Neural cell (in vitro differentiated cells): ENCODE measurements around the gene TMTC1.

Source experiments
- EP300 ChIP-seq: fragments of 450-650 bp; conservative IDR thresholded peaks from 2 replicates; pipeline ENCODE4 v1.6.1; 2014; ENCODE audit warnings: antibody characterized with exemption, mild to moderate bottlenecking, moderate library complexity; ENCODE audit not compliant: poor library complexity, severe bottlenecking
- EZH2 ChIP-seq: fragments of 200-600, 300-800 bp; shearing (Covaris generic), sonication (generic); IDR thresholded peaks from 2 replicates; pipeline ENCODE4 v1.6.1; 2014; ENCODE audit warnings: antibody characterized with exemption, low read length, borderline replicate concordance, mild to moderate bottlenecking; ENCODE audit not compliant: insufficient read depth, poor library complexity, severe bottlenecking
- POLR2AphosphoS5 ChIP-seq: IDR thresholded peaks from 2 replicates; pipeline ENCODE4 v1.6.1; 2012
- TAF1 ChIP-seq: IDR thresholded peaks from 2 replicates; pipeline ENCODE4 v1.6.1; 2012; ENCODE audit warnings: low read depth
- TF ChIP-seq, protein P1 (sequence below): fragments of 450-650 bp; IDR thresholded peaks from 2 replicates; pipeline ENCODE4 v1.5.1; 2014; ENCODE audit warnings: antibody characterized with exemption, mild to moderate bottlenecking, moderate library complexity; ENCODE audit not compliant: poor library complexity, severe bottlenecking
- TF ChIP-seq, protein P2 (sequence below): IDR thresholded peaks from 2 replicates; pipeline ENCODE4 v1.6.1; 2012; ENCODE audit warnings: borderline replicate concordance

DNA sequence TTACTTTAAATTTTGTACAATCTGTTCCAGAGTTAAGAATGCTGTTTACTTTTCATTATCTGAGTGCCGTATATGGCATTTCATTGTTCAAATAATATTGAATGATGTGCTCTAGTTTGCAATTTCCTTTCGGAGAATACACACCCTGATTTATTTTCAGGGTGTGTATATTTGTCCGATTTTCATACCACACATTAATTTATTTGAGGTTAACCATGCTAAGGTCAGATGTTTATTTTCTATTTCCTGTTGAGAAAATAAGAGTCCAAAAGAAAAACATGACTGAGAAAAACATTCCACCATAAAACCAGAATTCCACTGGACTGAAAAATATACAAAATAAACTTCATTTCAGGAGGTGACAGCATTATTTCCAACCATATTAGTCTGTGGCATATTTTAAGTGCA lies 222.1 kb downstream of the TMTC1 start:
- no peak for TF ChIP-seq EP300
- TF ChIP-seq, protein P1, sequence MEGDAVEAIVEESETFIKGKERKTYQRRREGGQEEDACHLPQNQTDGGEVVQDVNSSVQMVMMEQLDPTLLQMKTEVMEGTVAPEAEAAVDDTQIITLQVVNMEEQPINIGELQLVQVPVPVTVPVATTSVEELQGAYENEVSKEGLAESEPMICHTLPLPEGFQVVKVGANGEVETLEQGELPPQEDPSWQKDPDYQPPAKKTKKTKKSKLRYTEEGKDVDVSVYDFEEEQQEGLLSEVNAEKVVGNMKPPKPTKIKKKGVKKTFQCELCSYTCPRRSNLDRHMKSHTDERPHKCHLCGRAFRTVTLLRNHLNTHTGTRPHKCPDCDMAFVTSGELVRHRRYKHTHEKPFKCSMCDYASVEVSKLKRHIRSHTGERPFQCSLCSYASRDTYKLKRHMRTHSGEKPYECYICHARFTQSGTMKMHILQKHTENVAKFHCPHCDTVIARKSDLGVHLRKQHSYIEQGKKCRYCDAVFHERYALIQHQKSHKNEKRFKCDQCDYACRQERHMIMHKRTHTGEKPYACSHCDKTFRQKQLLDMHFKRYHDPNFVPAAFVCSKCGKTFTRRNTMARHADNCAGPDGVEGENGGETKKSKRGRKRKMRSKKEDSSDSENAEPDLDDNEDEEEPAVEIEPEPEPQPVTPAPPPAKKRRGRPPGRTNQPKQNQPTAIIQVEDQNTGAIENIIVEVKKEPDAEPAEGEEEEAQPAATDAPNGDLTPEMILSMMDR, result no peak
- TF ChIP-seq, protein P2, sequence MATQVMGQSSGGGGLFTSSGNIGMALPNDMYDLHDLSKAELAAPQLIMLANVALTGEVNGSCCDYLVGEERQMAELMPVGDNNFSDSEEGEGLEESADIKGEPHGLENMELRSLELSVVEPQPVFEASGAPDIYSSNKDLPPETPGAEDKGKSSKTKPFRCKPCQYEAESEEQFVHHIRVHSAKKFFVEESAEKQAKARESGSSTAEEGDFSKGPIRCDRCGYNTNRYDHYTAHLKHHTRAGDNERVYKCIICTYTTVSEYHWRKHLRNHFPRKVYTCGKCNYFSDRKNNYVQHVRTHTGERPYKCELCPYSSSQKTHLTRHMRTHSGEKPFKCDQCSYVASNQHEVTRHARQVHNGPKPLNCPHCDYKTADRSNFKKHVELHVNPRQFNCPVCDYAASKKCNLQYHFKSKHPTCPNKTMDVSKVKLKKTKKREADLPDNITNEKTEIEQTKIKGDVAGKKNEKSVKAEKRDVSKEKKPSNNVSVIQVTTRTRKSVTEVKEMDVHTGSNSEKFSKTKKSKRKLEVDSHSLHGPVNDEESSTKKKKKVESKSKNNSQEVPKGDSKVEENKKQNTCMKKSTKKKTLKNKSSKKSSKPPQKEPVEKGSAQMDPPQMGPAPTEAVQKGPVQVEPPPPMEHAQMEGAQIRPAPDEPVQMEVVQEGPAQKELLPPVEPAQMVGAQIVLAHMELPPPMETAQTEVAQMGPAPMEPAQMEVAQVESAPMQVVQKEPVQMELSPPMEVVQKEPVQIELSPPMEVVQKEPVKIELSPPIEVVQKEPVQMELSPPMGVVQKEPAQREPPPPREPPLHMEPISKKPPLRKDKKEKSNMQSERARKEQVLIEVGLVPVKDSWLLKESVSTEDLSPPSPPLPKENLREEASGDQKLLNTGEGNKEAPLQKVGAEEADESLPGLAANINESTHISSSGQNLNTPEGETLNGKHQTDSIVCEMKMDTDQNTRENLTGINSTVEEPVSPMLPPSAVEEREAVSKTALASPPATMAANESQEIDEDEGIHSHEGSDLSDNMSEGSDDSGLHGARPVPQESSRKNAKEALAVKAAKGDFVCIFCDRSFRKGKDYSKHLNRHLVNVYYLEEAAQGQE, result no peak
- TF ChIP-seq EZH2, result no peak
- TF ChIP-seq POLR2AphosphoS5, result no peak
- no peak for TF ChIP-seq TAF1
